Kidney epithelial cell (primary cell): ENCODE data around the gene CCHCR1. TPM values are rescaled to one million over a fixed set of nuclear protein-coding genes. Genes with fewer than 3 reads are reported as not detected.

ENCODE experiments used
- DNase-seq: peaks from one replicate; pipeline ENCODE4 v3.0.0-alpha.2; 2010; ENCODE audit warnings: low read depth
- H3K27me3 ChIP-seq: 2 replicates; pipeline ENCODE4 v1.6.0; 2011; ENCODE audit warnings: low read length; ENCODE audit not compliant: control insufficient read depth, insufficient read depth
- H3K36me3 ChIP-seq: 2 replicates; pipeline ENCODE4 v1.5.1; 2011; ENCODE audit warnings: low read length; ENCODE audit not compliant: control insufficient read depth, insufficient read depth
- H3K4me3 ChIP-seq: 2 replicates; pipeline ENCODE4 v1.5.1; 2011; ENCODE audit warnings: low read depth, mild to moderate bottlenecking, control low read depth, low read length
- CTCF ChIP-seq: IDR thresholded peaks from 2 replicates; pipeline ENCODE4 v1.5.1; 2011; ENCODE audit warnings: mild to moderate bottlenecking, moderate library complexity, low read length, control low read depth, inconsistent platforms; ENCODE audit not compliant: insufficient read depth, poor library complexity, severe bottlenecking
- total RNA-seq: library from RNA; depleted of rRNA; stranded (reverse); fragments of >200 nt; gene quantifications from 2 replicates; pipeline ENCODE4 v1.2.3, GENCODE V29; 2015

Gene CCHCR1
- total RNA-seq, 1 donor from 2014 or later, result 20.2 TPM

GRCh38 chr6:31162463-31163165 lies 5.0 kb upstream of the CCHCR1 start:
- Histone ChIP-seq H3K36me3 (no peaks in the 10 kb centered on the region), H3K4me3 (no peak overlapping the region), H3K27me3 (no peaks in the 10 kb centered on the region)
- no peak for DNase-seq
- TF ChIP-seq CTCF, result no peak

GRCh38 chr6:31161216-31162126 lies 3.9 kb upstream of the CCHCR1 start:
- no peak for TF ChIP-seq CTCF
- Histone ChIP-seq H3K27me3 (no peaks in the 10 kb centered on the region), H3K36me3 (no peaks in the 10 kb centered on the region), H3K4me3 (no peak overlapping the region)
- DNase-seq, result no peak

GRCh38 chr6:31158863-31159855 lies 1.6 kb upstream of the CCHCR1 start:
- Histone ChIP-seq H3K36me3 (no peaks in the 10 kb centered on the region), H3K27me3 (no peaks in the 10 kb centered on the region), H3K4me3 (peak overlapping the region; percentile 83)
- TF ChIP-seq CTCF, result peak; percentile 22
- no peak for DNase-seq

- no peaks in the 10 kb centered on the region for H3K36me3 ChIP-seq
- peak; percentile 91 for DNase-seq
- no peak for TF ChIP-seq CTCF
- H3K27me3 ChIP-seq, result no peaks in the 10 kb centered on the region
- H3K4me3 ChIP-seq, result peak within 1 kb of the TSS; percentile 83
Observed at GRCh38 chr6:31158140-31158862, 699 bp upstream of the CCHCR1 start, which contains the start of gene TCF19. Gene TCF19 (plus strand): TSS chr6:31158589. CDS start chr6:31159470, 881 bp downstream.

GRCh38 chr6:31156641-31157040 lies 961 bp downstream of the CCHCR1 start:
- Histone ChIP-seq H3K27me3 (no peaks in the 10 kb centered on the region), H3K36me3 (no peaks in the 10 kb centered on the region), H3K4me3 (no peak overlapping the region)
- DNase-seq, result no peak
- TF ChIP-seq CTCF, result no peak
